ENCODE measurements around the gene CXCL17. TPM values are rescaled to one million over a fixed set of nuclear protein-coding genes. Genes with fewer than 3 reads are reported as not detected.

CXCL17 gene
- total RNA-seq, 1 experiment from 2014 or later = 0.32 TPM

DNA sequence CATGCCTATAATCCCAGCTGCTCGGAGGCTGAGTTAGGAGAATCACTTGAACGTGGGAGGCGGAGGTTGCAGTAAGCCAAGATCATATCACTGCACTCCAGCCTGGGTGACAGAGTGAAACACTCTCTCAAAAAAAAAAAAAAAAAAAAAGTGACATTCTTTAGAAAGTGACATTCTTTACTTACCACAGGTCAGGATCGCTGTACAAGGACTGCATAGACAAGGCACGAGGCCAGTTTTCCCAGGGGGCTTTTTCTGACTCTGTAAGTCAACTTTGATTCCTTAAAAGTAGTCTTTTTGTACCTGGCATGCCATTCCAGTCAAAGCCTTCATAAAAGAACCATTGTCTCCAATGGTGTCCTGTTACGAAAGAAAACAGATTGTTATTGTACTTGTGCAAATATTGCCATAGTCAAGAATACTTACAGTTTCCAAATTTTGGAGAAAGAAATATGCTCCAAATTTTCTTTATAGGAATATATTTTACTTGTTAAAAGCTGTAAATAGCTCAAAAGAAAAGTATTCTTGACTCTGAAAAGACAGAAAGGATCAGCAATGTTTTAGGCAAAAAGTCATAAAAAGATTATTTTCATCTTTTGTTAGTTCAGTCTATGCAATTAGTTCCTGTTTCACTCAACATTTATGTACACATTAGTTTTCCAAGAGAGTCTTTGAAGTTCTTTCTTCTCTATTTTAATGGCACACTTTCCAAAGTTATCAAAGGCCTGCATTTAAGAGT, 46.2 kb upstream of the CXCL17 start:
- peak; percentile 18 for DNase-seq (ENCODE audit: low read depth, low spot score)
- no peak overlapping the region for H3K9ac ChIP-seq (ENCODE audit: low read length)
- no peak overlapping the region for H3K4me3 ChIP-seq (replicated peaks in 1 of 2; ENCODE audit: low read depth in 1 of 2, low read length in 2 of 2)
- no peaks in the 10 kb centered on the region for H3K9me2 ChIP-seq (ENCODE audit: insufficient read depth)
- H3K27me3 ChIP-seq (ENCODE audit: insufficient read depth, low read length) = no peaks in the 10 kb centered on the region
- ATAC-seq = no peak; the same call in 1 of the 2 replicates
- TF ChIP-seq SRF (IDR thresholded peaks at IDR 0.05; ENCODE audit: low read depth) = no peak
- TF ChIP-seq YY1 (IDR thresholded peaks at IDR 0.05; ENCODE audit: extremely low read depth, insufficient replicate concordance, low read depth, low read length) = no peak
- no peak for TF ChIP-seq ZNF274 (IDR thresholded peaks at IDR 0.05; ENCODE audit: low read depth, low read length)
- no peak for TF ChIP-seq TCF7L2 (IDR thresholded peaks at IDR 0.05; ENCODE audit: borderline replicate concordance, extremely low read depth, insufficient read depth, insufficient read length)
- TF ChIP-seq FOSL1 (IDR thresholded peaks at IDR 0.05; ENCODE audit: low read depth) = no peak
- TF ChIP-seq CBX3 (IDR thresholded peaks at IDR 0.05; ENCODE audit: low read depth) = no peak
- no peak for TF ChIP-seq ZFX (IDR thresholded peaks at IDR 0.05)
- TF ChIP-seq, protein P1, sequence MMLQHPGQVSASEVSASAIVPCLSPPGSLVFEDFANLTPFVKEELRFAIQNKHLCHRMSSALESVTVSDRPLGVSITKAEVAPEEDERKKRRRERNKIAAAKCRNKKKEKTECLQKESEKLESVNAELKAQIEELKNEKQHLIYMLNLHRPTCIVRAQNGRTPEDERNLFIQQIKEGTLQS (IDR thresholded peaks at IDR 0.05) = no peak
- TF ChIP-seq, protein P2, sequence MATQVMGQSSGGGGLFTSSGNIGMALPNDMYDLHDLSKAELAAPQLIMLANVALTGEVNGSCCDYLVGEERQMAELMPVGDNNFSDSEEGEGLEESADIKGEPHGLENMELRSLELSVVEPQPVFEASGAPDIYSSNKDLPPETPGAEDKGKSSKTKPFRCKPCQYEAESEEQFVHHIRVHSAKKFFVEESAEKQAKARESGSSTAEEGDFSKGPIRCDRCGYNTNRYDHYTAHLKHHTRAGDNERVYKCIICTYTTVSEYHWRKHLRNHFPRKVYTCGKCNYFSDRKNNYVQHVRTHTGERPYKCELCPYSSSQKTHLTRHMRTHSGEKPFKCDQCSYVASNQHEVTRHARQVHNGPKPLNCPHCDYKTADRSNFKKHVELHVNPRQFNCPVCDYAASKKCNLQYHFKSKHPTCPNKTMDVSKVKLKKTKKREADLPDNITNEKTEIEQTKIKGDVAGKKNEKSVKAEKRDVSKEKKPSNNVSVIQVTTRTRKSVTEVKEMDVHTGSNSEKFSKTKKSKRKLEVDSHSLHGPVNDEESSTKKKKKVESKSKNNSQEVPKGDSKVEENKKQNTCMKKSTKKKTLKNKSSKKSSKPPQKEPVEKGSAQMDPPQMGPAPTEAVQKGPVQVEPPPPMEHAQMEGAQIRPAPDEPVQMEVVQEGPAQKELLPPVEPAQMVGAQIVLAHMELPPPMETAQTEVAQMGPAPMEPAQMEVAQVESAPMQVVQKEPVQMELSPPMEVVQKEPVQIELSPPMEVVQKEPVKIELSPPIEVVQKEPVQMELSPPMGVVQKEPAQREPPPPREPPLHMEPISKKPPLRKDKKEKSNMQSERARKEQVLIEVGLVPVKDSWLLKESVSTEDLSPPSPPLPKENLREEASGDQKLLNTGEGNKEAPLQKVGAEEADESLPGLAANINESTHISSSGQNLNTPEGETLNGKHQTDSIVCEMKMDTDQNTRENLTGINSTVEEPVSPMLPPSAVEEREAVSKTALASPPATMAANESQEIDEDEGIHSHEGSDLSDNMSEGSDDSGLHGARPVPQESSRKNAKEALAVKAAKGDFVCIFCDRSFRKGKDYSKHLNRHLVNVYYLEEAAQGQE (IDR thresholded peaks at IDR 0.05; ENCODE audit: low read depth) = no peak
- no peak for TF ChIP-seq CEBPB (IDR thresholded peaks at IDR 0.05; ENCODE audit: low read depth)
- TF ChIP-seq, protein P3, sequence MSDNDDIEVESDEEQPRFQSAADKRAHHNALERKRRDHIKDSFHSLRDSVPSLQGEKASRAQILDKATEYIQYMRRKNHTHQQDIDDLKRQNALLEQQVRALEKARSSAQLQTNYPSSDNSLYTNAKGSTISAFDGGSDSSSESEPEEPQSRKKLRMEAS (IDR thresholded peaks at IDR 0.05) = no peak
- TF ChIP-seq, protein P4, sequence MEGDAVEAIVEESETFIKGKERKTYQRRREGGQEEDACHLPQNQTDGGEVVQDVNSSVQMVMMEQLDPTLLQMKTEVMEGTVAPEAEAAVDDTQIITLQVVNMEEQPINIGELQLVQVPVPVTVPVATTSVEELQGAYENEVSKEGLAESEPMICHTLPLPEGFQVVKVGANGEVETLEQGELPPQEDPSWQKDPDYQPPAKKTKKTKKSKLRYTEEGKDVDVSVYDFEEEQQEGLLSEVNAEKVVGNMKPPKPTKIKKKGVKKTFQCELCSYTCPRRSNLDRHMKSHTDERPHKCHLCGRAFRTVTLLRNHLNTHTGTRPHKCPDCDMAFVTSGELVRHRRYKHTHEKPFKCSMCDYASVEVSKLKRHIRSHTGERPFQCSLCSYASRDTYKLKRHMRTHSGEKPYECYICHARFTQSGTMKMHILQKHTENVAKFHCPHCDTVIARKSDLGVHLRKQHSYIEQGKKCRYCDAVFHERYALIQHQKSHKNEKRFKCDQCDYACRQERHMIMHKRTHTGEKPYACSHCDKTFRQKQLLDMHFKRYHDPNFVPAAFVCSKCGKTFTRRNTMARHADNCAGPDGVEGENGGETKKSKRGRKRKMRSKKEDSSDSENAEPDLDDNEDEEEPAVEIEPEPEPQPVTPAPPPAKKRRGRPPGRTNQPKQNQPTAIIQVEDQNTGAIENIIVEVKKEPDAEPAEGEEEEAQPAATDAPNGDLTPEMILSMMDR (IDR thresholded peaks at IDR 0.05 in 2 of 3, conservative IDR thresholded peaks at IDR 0.05 in 1 of 3; ENCODE audit: borderline replicate concordance in 1 of 3, insufficient read depth in 1 of 3, low read depth in 2 of 3, low read length in 2 of 3) = no peak
- no peak for TF ChIP-seq SP1 (IDR thresholded peaks at IDR 0.05; ENCODE audit: low read depth)
- intact Hi-C loops (cut with micrococcal nuclease) = no loop called here
- H2AFZ ChIP-seq (ENCODE audit: low read depth, low read length, poor library complexity, severe bottlenecking) = no peak overlapping the region
- H3K27ac ChIP-seq (ENCODE audit: low read depth, low read length) = no peak overlapping the region
- ChIA-PET RAD21 (ENCODE audit: low non-redundant PET in 1 of 2, low total read pairs in 2 of 2, uncharacterized antibody in 2 of 2, unreplicated experiment in 2 of 2) (no interaction called here), POLR2A (no interaction called here), CTCF (no interaction called here)
- no peaks in the 10 kb centered on the region for H4K20me1 ChIP-seq (ENCODE audit: insufficient read depth)
- H3K79me2 ChIP-seq (ENCODE audit: insufficient read depth, low read length) = no peaks in the 10 kb centered on the region
- no peaks in the 10 kb centered on the region for H3K9me3 ChIP-seq (ENCODE audit: control insufficient read depth in 1 of 2, insufficient read depth in 1 of 2, low read depth in 1 of 2, low read length in 2 of 2)
- no peak overlapping the region for H3K4me2 ChIP-seq (ENCODE audit: low read length)
- H3K36me3 ChIP-seq (ENCODE audit: control insufficient read depth in 1 of 2, insufficient read depth in 2 of 2, low read length in 2 of 2) = no peaks in the 10 kb centered on the region
- peaks cover 3 to 10% of the 10 kb centered on the region in 2 experiments; a peak in 2 of 4 replicates for H3K4me1 ChIP-seq (ENCODE audit: control insufficient read depth in 1 of 2, insufficient read depth in 2 of 2, low read length in 2 of 2)
- no TSS peak for BruUV-seq (replicated peaks)

Measured in HCT116 (cell line).